Measurements from ENCODE around the gene EIF3A. TPM values are rescaled to one million over a fixed set of nuclear protein-coding genes. Genes with fewer than 3 reads are reported as not detected.

The EIF3A gene
- total RNA-seq, 2 experiments from 2014 or later, result 129 to 130 TPM

DNA sequence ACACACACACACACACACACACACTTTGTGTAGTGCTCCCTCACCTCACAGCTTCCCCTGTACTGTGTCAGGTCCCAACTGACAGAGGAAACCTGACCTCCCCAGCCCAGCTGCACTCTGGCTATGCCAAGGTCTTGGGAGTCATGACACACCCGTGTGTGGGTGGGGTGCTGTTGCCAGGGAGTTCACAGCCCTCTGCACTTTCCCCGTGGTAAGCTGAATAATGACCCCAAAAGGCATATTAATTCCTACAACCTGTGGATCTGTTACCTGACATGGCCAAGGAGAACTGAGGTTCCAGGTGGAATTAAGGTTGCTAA, 60.0 kb downstream of the EIF3A start:
- no peak for DNase-seq
- no peaks in the 10 kb centered on the region for H3K9me3 Mint-ChIP-seq
- H3K36me3 Mint-ChIP-seq (ENCODE audit: low read depth), result no peaks in the 10 kb centered on the region
- POLR2A ChIA-PET, result no interaction called here
- CTCF ChIA-PET, result no interaction called here
- no peak overlapping the region for H3K27ac Mint-ChIP-seq
- H3K4me3 Mint-ChIP-seq, result no peak overlapping the region
- H3K27me3 Mint-ChIP-seq, result peaks cover 10% of the 10 kb centered on the region
- H3K4me1 Mint-ChIP-seq, result no peaks in the 10 kb centered on the region

DNA sequence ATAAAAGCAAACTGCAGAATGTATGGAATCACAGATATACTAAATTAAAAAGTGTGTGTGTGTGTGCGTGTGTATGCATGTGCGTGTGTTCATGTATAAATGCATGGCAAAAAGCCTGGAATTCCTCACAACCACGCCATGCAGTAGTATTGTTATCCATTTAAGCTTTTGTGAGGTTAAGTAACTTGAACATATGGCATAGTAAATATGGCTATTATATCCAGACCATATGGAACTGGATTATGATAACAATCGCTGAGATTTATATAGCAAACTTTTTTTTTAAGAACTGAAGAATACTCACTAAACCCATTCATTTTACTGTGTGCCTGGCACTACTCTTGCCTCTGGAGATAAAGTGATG, 73.4 kb downstream of the EIF3A start:
- CTCF ChIA-PET, result interaction anchor here (0.5 kb wide), 1 partner anchor 60 kb away, joined by 3 read pairs; no protein-coding TSS in a partner anchor
- DNase-seq, result no peak
- Mint-ChIP-seq H3K4me1 (no peaks in the 10 kb centered on the region), H3K36me3 (ENCODE audit: low read depth) (no peaks in the 10 kb centered on the region), H3K4me3 (no peak overlapping the region), H3K9me3 (no peaks in the 10 kb centered on the region), H3K27me3 (peaks cover 15% of the 10 kb centered on the region), H3K27ac (no peak overlapping the region)
- POLR2A ChIA-PET, result no interaction called here

DNA sequence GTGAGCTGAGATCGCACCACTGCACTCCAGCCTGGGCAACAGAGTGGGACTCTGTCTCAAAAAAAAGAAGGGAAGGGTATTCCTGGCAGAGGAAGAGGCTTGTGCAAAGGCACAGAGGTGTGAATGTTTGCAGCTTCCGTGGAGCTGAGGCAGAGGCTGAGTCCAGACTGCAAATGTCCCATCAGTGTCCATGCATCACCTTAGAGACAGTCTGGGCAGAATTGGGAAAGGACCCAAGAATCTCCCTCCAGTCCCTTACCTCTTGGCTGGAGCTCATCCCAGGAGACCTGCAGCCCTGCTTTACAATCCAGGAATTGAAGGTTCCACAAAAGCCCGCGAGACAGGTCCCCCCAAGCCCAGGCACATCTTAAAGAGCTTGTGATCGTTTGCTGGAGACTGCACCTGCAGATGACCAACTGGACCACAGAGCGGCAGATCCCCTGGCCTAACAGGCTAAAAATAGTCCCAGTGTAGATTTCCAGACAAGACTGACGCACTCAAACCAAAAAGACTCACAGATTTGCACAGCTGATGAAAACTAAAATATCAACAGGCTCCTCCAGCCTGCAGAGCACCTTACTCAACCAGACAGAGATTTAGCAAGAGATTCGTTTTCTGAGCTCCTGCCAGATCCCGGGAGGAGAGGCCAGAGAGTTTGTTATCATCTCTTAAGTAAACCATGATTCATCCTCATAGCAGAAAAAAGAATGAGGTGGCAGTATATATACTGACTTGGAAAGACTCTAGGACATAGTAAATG, 74.0 kb downstream of the EIF3A start:
- Mint-ChIP-seq H3K9me3 (no peaks in the 10 kb centered on the region), H3K4me1 (no peaks in the 10 kb centered on the region), H3K4me3 (no peak overlapping the region), H3K27me3 (peaks cover 18% of the 10 kb centered on the region), H3K36me3 (ENCODE audit: low read depth) (no peaks in the 10 kb centered on the region), H3K27ac (no peak overlapping the region)
- POLR2A ChIA-PET, result no interaction called here
- CTCF ChIA-PET, result no interaction called here
- no peak for DNase-seq

DNA sequence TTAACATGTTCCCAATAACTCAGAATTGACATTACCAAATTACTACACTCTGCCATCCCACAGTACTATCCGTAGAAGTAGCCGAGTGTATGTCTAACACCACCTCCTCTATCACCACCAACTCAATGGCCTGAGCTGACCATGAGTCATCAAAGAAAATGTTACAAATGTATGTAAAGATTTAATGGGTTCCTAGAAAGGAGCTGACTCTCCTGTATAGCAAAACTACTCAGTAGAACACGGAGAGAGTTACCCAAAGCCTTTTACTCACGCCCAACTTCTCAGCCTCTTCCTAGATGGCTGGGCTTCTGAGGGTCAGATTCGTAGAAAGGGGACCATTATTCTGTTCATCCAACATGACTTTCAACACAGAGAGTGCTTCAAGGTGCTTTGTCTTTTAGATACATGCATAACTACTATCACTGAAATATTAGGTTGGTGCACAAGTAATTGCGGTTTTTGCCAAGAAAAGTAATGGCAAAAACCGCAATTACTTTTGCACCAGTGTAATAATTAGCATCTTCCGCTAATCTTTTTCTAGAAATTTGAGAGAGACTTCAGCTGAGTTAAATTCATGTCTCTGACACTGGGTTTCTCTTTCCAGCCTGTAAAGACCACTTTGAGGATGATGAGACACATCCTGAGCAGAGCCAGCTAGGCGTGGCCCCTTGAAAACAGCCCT, 75.1 kb downstream of the EIF3A start:
- Mint-ChIP-seq H3K27ac (no peak overlapping the region), H3K4me1 (no peaks in the 10 kb centered on the region), H3K27me3 (peaks cover 15% of the 10 kb centered on the region), H3K36me3 (ENCODE audit: low read depth) (no peaks in the 10 kb centered on the region), H3K4me3 (no peak overlapping the region), H3K9me3 (no peaks in the 10 kb centered on the region)
- ChIA-PET POLR2A (no interaction called here), CTCF (no interaction called here)
- DNase-seq, result no peak

- no peaks in the 10 kb centered on the region for H3K36me3 Mint-ChIP-seq (ENCODE audit: low read depth)
- H3K4me1 Mint-ChIP-seq, result no peaks in the 10 kb centered on the region
- H3K27me3 Mint-ChIP-seq, result peaks cover 21% of the 10 kb centered on the region
- ChIA-PET CTCF (no interaction called here), POLR2A (no interaction called here)
- DNase-seq, result no peak
- H3K9me3 Mint-ChIP-seq, result no peaks in the 10 kb centered on the region
- no peak overlapping the region for H3K4me3 Mint-ChIP-seq
- no peak overlapping the region for H3K27ac Mint-ChIP-seq
These were observed 76.9 kb downstream of the EIF3A start for GRCh38 chr10:119003572-119004289.

DNA sequence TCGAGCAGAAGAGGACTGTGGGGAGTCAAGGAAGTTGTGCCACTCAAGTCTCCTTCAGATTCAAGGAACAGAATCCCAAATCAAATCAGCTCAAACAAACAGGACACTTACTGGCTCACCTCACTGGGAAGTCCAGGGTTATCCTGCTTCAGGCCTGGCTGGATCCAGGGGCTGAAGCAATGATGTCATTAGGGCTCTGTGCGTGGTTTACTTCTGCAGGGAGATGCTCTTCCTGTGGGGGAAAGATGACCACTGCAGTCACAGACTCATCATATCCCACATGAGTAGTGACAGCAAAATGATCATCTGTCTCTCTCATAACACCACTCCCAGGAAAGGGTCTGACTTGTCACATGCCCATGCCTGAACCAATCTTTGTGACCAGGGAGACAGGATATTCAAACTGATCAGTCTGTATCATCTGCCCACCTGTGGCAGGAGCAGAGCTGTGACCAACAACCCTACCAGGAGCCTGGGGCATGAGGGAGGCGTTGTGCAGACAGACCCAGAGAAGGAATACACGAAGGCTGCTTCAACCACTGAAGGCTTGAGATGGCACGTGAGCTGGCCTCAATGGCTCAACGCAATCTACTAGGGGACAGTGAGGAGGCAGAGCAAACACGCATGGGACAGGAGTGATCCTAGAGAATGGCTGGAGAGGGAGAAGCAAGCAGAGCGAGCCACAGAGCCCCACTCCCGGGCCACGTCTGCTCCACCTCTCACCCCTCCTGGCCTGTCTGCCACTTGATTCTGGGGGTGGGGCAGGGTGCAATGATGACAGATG, 78.7 kb downstream of the EIF3A start:
- Mint-ChIP-seq H3K27me3 (peaks cover 27% of the 10 kb centered on the region), H3K36me3 (ENCODE audit: low read depth) (no peaks in the 10 kb centered on the region), H3K4me1 (no peaks in the 10 kb centered on the region), H3K27ac (no peak overlapping the region), H3K4me3 (no peak overlapping the region), H3K9me3 (no peaks in the 10 kb centered on the region)
- ChIA-PET POLR2A (no interaction called here), CTCF (no interaction called here)
- no peak for DNase-seq

GRCh38 chr10:118998183-118998582, 82.4 kb downstream of the EIF3A start:
- ChIA-PET CTCF (no interaction called here), POLR2A (no interaction called here)
- no peaks in the 10 kb centered on the region for H3K4me1 Mint-ChIP-seq

GRCh38 chr10:118997379-118997778, 83.2 kb downstream of the EIF3A start:
- ChIA-PET POLR2A (no interaction called here), CTCF (no interaction called here)
- H3K27me3 Mint-ChIP-seq, result peaks cover 38% of the 10 kb centered on the region
- H3K4me3 Mint-ChIP-seq, result no peak overlapping the region
- H3K36me3 Mint-ChIP-seq (ENCODE audit: low read depth), result no peaks in the 10 kb centered on the region
- H3K9me3 Mint-ChIP-seq, result no peaks in the 10 kb centered on the region
- no peaks in the 10 kb centered on the region for H3K4me1 Mint-ChIP-seq
- no peak overlapping the region for H3K27ac Mint-ChIP-seq
- DNase-seq, result no peak

More at GRCh38 chr10:118998183-118998582, 82.4 kb downstream of the EIF3A start:
- no peaks in the 10 kb centered on the region for H3K36me3 Mint-ChIP-seq (ENCODE audit: low read depth)
- peaks cover 33% of the 10 kb centered on the region for H3K27me3 Mint-ChIP-seq
- H3K4me3 Mint-ChIP-seq, result no peak overlapping the region
- H3K9me3 Mint-ChIP-seq, result no peaks in the 10 kb centered on the region
- H3K27ac Mint-ChIP-seq, result no peak overlapping the region
- no peak for DNase-seq

- no peak for DNase-seq
- peaks cover 48% of the 10 kb centered on the region for H3K27me3 Mint-ChIP-seq
- H3K36me3 Mint-ChIP-seq (ENCODE audit: low read depth), result no peaks in the 10 kb centered on the region
- H3K4me1 Mint-ChIP-seq, result no peaks in the 10 kb centered on the region
- no peaks in the 10 kb centered on the region for H3K9me3 Mint-ChIP-seq
- POLR2A ChIA-PET, result no interaction called here
- CTCF ChIA-PET, result no interaction called here
- no peak overlapping the region for H3K4me3 Mint-ChIP-seq
- no peak overlapping the region for H3K27ac Mint-ChIP-seq
These were observed 84.9 kb downstream of the EIF3A start for GRCh38 chr10:118995739-118996138.

DNA sequence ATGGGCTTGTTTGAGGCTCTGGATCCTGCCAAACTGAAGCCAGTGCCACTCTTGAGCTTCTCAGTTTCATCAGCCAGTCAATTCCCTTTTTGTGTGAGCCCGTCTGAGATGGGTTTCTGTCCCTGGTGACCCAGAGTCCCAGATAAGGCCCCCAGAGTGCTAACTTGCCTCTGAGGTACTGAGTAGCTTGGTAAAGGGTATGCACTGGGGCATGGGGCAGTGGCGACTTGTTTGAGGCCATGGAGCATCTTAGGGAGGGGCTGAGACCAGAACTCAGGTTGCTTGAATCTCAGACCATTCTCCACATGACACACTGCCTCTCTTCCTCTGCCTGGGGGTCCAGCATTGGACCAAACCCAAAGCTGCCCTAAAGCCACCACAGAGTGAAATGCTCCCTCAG, 86.3 kb downstream of the EIF3A start:
- CTCF ChIA-PET, result no interaction called here
- POLR2A ChIA-PET, result no interaction called here
- Mint-ChIP-seq H3K9me3 (peaks cover 2% of the 10 kb centered on the region), H3K36me3 (ENCODE audit: low read depth) (no peaks in the 10 kb centered on the region), H3K27me3 (peaks cover 56% of the 10 kb centered on the region), H3K27ac (no peak overlapping the region), H3K4me3 (no peak overlapping the region), H3K4me1 (no peaks in the 10 kb centered on the region)
- no peak for DNase-seq

DNA sequence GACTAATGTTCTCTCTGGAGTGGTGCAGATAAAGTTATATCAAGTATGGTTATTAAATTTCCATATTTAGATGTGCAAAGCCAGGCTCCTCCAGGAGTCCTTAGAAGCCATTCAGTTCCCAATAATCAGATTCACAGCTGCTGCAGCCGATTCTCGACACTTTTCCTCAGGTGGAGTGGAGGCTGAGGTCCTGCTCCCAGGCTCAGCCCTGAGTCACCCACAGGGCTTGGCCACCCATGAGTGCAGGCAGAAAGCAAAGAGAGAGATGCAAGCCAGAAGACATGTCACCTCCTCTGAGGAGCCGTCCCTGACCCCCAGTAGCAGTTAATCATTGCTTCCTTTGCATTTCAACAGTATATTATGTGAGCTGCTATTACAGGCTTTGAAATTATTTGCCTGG, 87.4 kb downstream of the EIF3A start:
- Mint-ChIP-seq H3K27me3 (peaks cover 53% of the 10 kb centered on the region), H3K4me3 (no peak overlapping the region), H3K27ac (no peak overlapping the region), H3K4me1 (no peaks in the 10 kb centered on the region), H3K36me3 (ENCODE audit: low read depth) (no peaks in the 10 kb centered on the region), H3K9me3 (peaks cover 2% of the 10 kb centered on the region)
- DNase-seq, result no peak
- ChIA-PET CTCF (no interaction called here), POLR2A (no interaction called here)

DNA sequence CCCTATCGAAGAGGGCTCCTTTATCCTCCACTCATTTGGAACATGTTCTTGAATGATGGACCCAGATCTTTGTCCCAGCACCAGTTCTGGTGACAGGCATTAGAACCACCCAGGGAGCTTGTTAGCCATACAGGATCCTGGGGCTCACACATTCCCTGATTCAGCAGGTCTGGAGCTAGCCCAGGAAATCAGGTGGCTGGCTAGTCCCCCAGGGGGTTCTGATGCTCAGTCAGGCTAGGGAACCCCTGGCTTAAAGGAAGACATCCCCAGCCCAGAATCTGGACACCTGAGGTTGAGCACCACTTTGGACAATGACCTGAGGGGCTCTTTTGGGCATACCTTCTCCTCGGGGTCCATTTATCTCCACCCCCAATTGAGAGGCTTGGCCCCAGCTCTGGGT, 88.1 kb downstream of the EIF3A start:
- Mint-ChIP-seq H3K4me3 (no peak overlapping the region), H3K4me1 (peaks cover 7% of the 10 kb centered on the region), H3K27me3 (peaks cover 53% of the 10 kb centered on the region), H3K9me3 (peaks cover 2% of the 10 kb centered on the region), H3K36me3 (ENCODE audit: low read depth) (no peaks in the 10 kb centered on the region), H3K27ac (no peak overlapping the region)
- ChIA-PET POLR2A (no interaction called here), CTCF (no interaction called here)
- DNase-seq, result no peak

DNA sequence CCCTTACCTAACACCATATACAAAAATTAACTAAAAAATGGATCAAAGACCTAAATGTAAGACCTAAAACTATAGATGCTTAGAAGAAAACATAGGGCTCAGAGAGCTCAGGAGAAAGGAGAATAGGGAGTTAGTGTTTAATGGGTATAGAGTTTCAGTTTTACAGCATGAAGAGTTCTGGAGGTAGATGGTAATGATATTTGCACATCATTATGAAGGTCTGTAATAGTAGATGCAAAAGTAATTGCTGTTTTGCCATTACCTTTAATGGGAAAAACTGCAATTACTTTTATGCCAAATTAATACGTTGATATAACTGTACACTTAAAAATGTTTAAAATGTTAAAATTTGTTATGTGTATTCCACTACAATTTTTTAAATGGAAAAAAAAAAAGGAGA, 90.3 kb downstream of the EIF3A start:
- POLR2A ChIA-PET, result no interaction called here
- peaks cover 44% of the 10 kb centered on the region for H3K27me3 Mint-ChIP-seq
- CTCF ChIA-PET, result no interaction called here
- DNase-seq, result no peak
- peaks cover 8% of the 10 kb centered on the region for H3K9me3 Mint-ChIP-seq
- H3K4me3 Mint-ChIP-seq, result no peak overlapping the region
- H3K4me1 Mint-ChIP-seq, result peaks cover 15% of the 10 kb centered on the region
- peaks cover 6% of the 10 kb centered on the region for H3K36me3 Mint-ChIP-seq (ENCODE audit: low read depth)
- H3K27ac Mint-ChIP-seq, result no peak overlapping the region

All from activated CD4-positive, alpha-beta memory T cell treated with anti-CD3 and anti-CD28 coated beads, Interleukin-2, amount 10 ng/mL, durations not matched to agents 7 days and 5 days (primary cell).